T-cell (primary cell): ENCODE measurements around the gene COPZ1. TPM values are rescaled to one million over a fixed set of nuclear protein-coding genes. Genes with fewer than 3 reads are reported as not detected.

Source experiments
- ATAC-seq, 4 experiments: fragments of 200-7000 bp in 3 of 4; fragments of 150-1000 bp in 1 of 4; cut with Tn5 transposase; replicated peaks in 1 of 4; 1 replicate in 3 of 4; 2 replicates in 1 of 4; pipeline ENCODE4 v1.10.0; 2021; ENCODE audit warnings: moderate library complexity in 3 of 4, mild to moderate bottlenecking in 2 of 4, moderate number of reproducible peaks in 1 of 4
- CTCF ChIA-PET, 2 donors: fragments of 300-600 bp; sonication (Branson Sonifier 250); formaldehyde crosslinking; loops; one replicate each; lab custom pipeline; 2022; ENCODE audit warnings: antibody characterized with exemption in 2 of 2; lab: Charles Lee
- POLR2A ChIA-PET, 2 donors: fragments of 300-600 bp; sonication (Branson Sonifier 250); formaldehyde crosslinking; loops; one replicate each; lab custom pipeline; 2022; ENCODE audit warnings: antibody characterized with exemption in 2 of 2; lab: Charles Lee
- DNase-seq, 35 experiments: peaks; one replicate each; pipeline versions ENCODE4 v3.0.0 to v3.0.0-alpha.2; 2013 to 2023
- H3K27ac ChIP-seq: one replicate; pipeline ENCODE4 v1.5.1; 2013; ENCODE audit warnings: low read length
- H3K27me3 ChIP-seq, 2 experiments: replicated peaks in 1 of 2; 1 replicate in 1 of 2; 2 replicates in 1 of 2; pipeline versions ENCODE4 v1.6.1 to v1.7.0; 2013; ENCODE audit warnings: low read length in 1 of 2, mixed read lengths in 1 of 2; ENCODE audit not compliant: control insufficient read depth in 2 of 2, insufficient read depth in 2 of 2; ENCODE audit errors: extremely low read depth in 1 of 2
- H3K36me3 ChIP-seq, 2 donors: 1 replicate in 1 of 2; 2 replicates in 1 of 2; pipeline versions ENCODE4 v1.6.1 to v1.7.0; 2013; ENCODE audit warnings: low read length in 1 of 2; ENCODE audit not compliant: control insufficient read depth in 2 of 2, insufficient read depth in 1 of 2; ENCODE audit errors: extremely low read depth in 1 of 2
- H3K4me1 ChIP-seq, 2 experiments: 1 replicate in 1 of 2; 2 replicates in 1 of 2; pipeline versions ENCODE4 v1.6.1 to v1.7.0; 2013; ENCODE audit warnings: low read length in 2 of 2, mixed read lengths in 1 of 2; ENCODE audit not compliant: insufficient read depth in 2 of 2, control insufficient read depth in 1 of 2; ENCODE audit errors: extremely low read depth in 1 of 2
- H3K4me3 ChIP-seq, 2 donors: 1 replicate in 1 of 2; 2 replicates in 1 of 2; pipeline versions ENCODE4 v1.5.1 to v1.7.0; 2013; ENCODE audit warnings: mild to moderate bottlenecking in 2 of 2, low read length in 1 of 2, moderate library complexity in 1 of 2; ENCODE audit not compliant: control insufficient read depth in 1 of 2; ENCODE audit errors: extremely low read depth in 1 of 2
- H3K9me3 ChIP-seq: 2 replicates; pipeline ENCODE4 v1.7.0; 2013
- H3K27ac Mint-ChIP-seq, 2 donors: one replicate each; pipeline ENCODE4 v1.8.0; 2020 to 2021; ENCODE audit warnings: mild to moderate bottlenecking in 2 of 2, mixed read lengths in 2 of 2
- H3K27me3 Mint-ChIP-seq, 2 donors: one replicate each; pipeline ENCODE4 v1.8.0; 2021 to 2022; ENCODE audit warnings: mixed read lengths in 2 of 2
- H3K36me3 Mint-ChIP-seq: one replicate; pipeline ENCODE4 v1.8.0; 2021; ENCODE audit warnings: mixed read lengths
- H3K4me1 Mint-ChIP-seq, 3 donors: one replicate each; pipeline ENCODE4 v1.8.0; 2020 to 2022; ENCODE audit warnings: mixed read lengths in 3 of 3, mild to moderate bottlenecking in 1 of 3
- H3K4me3 Mint-ChIP-seq, 3 donors: one replicate each; pipeline ENCODE4 v1.8.0; 2020 to 2022; ENCODE audit warnings: mild to moderate bottlenecking in 3 of 3, mixed read lengths in 3 of 3, moderate library complexity in 3 of 3
- H3K9me3 Mint-ChIP-seq, 3 donors: one replicate each; pipeline ENCODE4 v1.8.0; 2020 to 2022; ENCODE audit warnings: mixed read lengths in 3 of 3
- WGBS: methylation state at CpG from one replicate; pipeline ENCODE4 v1.1.5; 2013; ENCODE audit warnings: missing lambda C conversion rate; ENCODE audit not compliant: insufficient coverage; 5-methylcytosine and 5-hydroxymethylcytosine counted together
- total RNA-seq, 35 experiments: library from RNA in 6 of 35; stranded (reverse) in 6 of 35; fragments of 120-200 nt in 1 of 35; gene quantifications; one replicate each; pipeline versions ENCODE4 v1.2.1 to v1.2.4 and lab custom pipeline; 2013 to 2026

The COPZ1 gene
- total RNA-seq (10 to 100 TPM; 60.4 to 81.3 (median 74.8) TPM), total RNA-seq (lab: John Stamatoyannopoulos, UW) (39.2 to 124 (median 71.0) reads per million in 29 experiments)
- total RNA-seq (2013), result 101 TPM

GRCh38 chr12:54324617-54325441, at the start of gene COPZ1:
TSS of gene COPZ1 (plus strand) at chr12:54325131. CDS start at chr12:54325164, 33 bp downstream.
- Histone ChIP-seq H3K4me3 (peak within 1 kb of the TSS; percentile 72 to 80), H3K27me3 (no peaks in the 10 kb centered on the region), H3K4me1 (peaks cover 5 to 23% of the 10 kb centered on the region in 2 experiments), H3K36me3 (no peaks in the 10 kb centered on the region), H3K27ac (peak within 1 kb of the TSS; percentile 60), H3K9me3 (no peaks in the 10 kb centered on the region)
- ChIA-PET POLR2A (interaction anchor here (0.5 to 2.1 kb wide), 18 partner anchors 8 to 1189 kb away, joined by 3 to 39 read pairs (median 4); partner anchors contain the start of genes CBX5 (in 2 of the 2) and HNRNPA1 (in 2 of the 2)), CTCF (interaction anchor here (0.6 to 2.9 kb wide), 62 partner anchors 10 to 1493 kb away, joined by 3 to 68 read pairs (median 4); partner anchors contain the start of genes CBX5 (in 1 of the 2), EIF4B (in 1 of the 2), HNRNPA1 (in 1 of the 2) and HOXC4 (in 1 of the 2))
- DNase-seq (peak; percentile 81 to 98 (median 95)), ATAC-seq (peak; percentile 95 to 97 (median 96))
- no peaks in the 10 kb centered on the region for H3K27me3 Mint-ChIP-seq
- peak within 1 kb of the TSS; percentile 91 to 98 for H3K27ac Mint-ChIP-seq
- H3K36me3 Mint-ChIP-seq, result peaks cover 3% of the 10 kb centered on the region
- H3K4me3 Mint-ChIP-seq, result peak within 1 kb of the TSS; percentile 94 to 100 (median 95)
- WGBS, result under 1% methylated on average over 22 of the region's 34 CpGs
- H3K4me1 Mint-ChIP-seq, result peaks cover 38 to 48% (median 39%) of the 10 kb centered on the region in 3 donors
- H3K9me3 Mint-ChIP-seq, result no peaks in the 10 kb centered on the region

DNA sequence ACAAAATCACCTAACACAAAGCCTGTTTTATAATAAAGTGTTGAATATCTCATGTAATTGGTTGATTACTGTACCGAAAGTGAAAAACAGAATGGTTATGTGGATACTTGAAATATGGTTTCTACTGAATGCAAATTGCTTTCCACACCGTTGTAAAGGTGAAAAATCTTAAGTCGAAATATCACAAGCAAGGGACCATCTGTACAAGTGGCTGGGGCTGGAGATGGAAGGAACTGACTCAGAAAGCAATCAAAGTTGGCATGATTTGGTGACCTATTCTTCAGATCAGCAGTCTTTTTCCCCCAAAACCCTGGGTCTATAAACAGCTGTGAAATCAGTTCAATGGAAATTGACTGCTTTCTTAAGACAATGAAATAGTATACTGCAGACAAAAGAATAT, 48.6 kb upstream of the COPZ1 start:
- Mint-ChIP-seq H3K36me3 (peaks cover 9% of the 10 kb centered on the region), H3K9me3 (no peaks in the 10 kb centered on the region), H3K27ac (peak overlapping the region; percentile 64 to 80), H3K27me3 (no peaks in the 10 kb centered on the region), H3K4me3 (peak overlapping the region; percentile 15 to 45 (median 24)), H3K4me1 (peaks cover 36 to 42% (median 38%) of the 10 kb centered on the region in 3 donors)
- ATAC-seq, result no peak
- ChIA-PET POLR2A (interaction anchor here in 1 of 2 donors (0.5 kb wide), 1 partner anchor 57 kb away, joined by 4 read pairs; no protein-coding TSS in a partner anchor), CTCF (interaction anchor here in 1 of 2 donors (0.9 to 1.1 kb wide), 5 partner anchors 15 to 221 kb away, joined by 3 to 6 read pairs (median 3); partner anchors contain the start of gene COPZ1)
- H3K9me3 ChIP-seq, result no peaks in the 10 kb centered on the region
- H3K4me1 ChIP-seq, result peaks cover 11 to 20% of the 10 kb centered on the region in 2 experiments
- H3K27me3 ChIP-seq, result no peaks in the 10 kb centered on the region
- no peak overlapping the region for H3K4me3 ChIP-seq
- peaks cover 0 to 18% of the 10 kb centered on the region in 2 donors for H3K36me3 ChIP-seq
- no peak for DNase-seq
- H3K27ac ChIP-seq, result no peak overlapping the region
- 17% methylated on average over 2 of the region's 3 CpGs for WGBS

- DNase-seq, result no peak
- ChIA-PET POLR2A (interaction anchor here (0.5 kb wide), 2 partner anchors 57 to 91 kb away, joined by 3 to 8 read pairs; no protein-coding TSS in a partner anchor), CTCF (no interaction called here)
- H3K36me3 Mint-ChIP-seq, result peaks cover 9% of the 10 kb centered on the region
- H3K27ac ChIP-seq, result peak overlapping the region; percentile 98
- H3K4me3 Mint-ChIP-seq, result no peak overlapping the region
- whole genome bisulfite sequencing, result 20% methylated on average over 1 of the region's 5 CpGs
- H3K27ac Mint-ChIP-seq, result no peak overlapping the region
- H3K4me1 Mint-ChIP-seq, result peaks cover 31 to 43% (median 36%) of the 10 kb centered on the region in 3 donors
- H3K27me3 ChIP-seq, result no peaks in the 10 kb centered on the region
- no peaks in the 10 kb centered on the region for H3K9me3 Mint-ChIP-seq
- peaks cover 22 to 35% of the 10 kb centered on the region in 2 experiments for H3K4me1 ChIP-seq
- no peak overlapping the region for H3K4me3 ChIP-seq
- no peaks in the 10 kb centered on the region for H3K27me3 Mint-ChIP-seq
- H3K9me3 ChIP-seq, result no peaks in the 10 kb centered on the region
- peaks cover 0 to 29% of the 10 kb centered on the region in 2 donors for H3K36me3 ChIP-seq
- ATAC-seq, result no peak
Measured at GRCh38 chr12:54277823-54278276, 47.1 kb upstream of the COPZ1 start.

DNA sequence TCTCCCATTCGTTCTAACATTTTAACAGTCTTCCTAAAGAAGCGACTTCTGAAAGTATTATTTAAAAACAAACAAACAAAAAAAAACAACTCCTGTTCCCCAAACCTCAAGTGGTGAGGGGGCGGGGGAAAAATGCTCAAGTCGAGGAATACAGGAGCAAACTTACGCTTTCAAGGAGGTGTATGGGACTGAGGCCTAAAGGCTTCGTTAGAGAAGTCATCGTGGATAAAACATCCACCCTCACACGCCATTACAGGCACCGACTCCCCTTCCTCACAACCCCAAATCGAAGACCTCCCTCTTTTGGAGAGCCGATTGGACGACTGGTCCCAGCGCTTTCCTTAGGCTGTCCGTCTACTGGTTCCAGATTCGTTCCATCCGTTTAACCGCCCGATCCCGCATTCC, 45.7 kb upstream of the COPZ1 start:
- POLR2A ChIA-PET, result interaction anchor here (2.5 to 2.9 kb wide), 3 partner anchors 46 to 80 kb away, joined by 16 to 39 read pairs (median 18); partner anchors contain the start of gene COPZ1 (in 2 of the 2)
- CTCF ChIA-PET, result interaction anchor here (0.5 to 3.2 kb wide), 8 partner anchors 13 to 522 kb away, joined by 3 to 68 read pairs (median 7); partner anchors contain the start of gene COPZ1 (in 1 of the 2)
- Mint-ChIP-seq H3K9me3 (no peaks in the 10 kb centered on the region), H3K27ac (no peak overlapping the region), H3K4me1 (peaks cover 27 to 49% (median 27%) of the 10 kb centered on the region in 3 donors), H3K36me3 (no peaks in the 10 kb centered on the region), H3K27me3 (no peaks in the 10 kb centered on the region), H3K4me3 (no peak overlapping the region)
- peak overlapping the region; percentile 78 to 87 for H3K4me3 ChIP-seq
- no peaks in the 10 kb centered on the region for H3K27me3 ChIP-seq
- 0% methylated on average over 11 of the region's 19 CpGs for WGBS
- no peak for ATAC-seq
- peaks cover 0 to 31% of the 10 kb centered on the region in 2 donors for H3K36me3 ChIP-seq
- peaks cover 35 to 48% of the 10 kb centered on the region in 2 experiments for H3K4me1 ChIP-seq
- DNase-seq, result no peak
- H3K9me3 ChIP-seq, result no peaks in the 10 kb centered on the region
- H3K27ac ChIP-seq, result peak overlapping the region; percentile 98

DNA sequence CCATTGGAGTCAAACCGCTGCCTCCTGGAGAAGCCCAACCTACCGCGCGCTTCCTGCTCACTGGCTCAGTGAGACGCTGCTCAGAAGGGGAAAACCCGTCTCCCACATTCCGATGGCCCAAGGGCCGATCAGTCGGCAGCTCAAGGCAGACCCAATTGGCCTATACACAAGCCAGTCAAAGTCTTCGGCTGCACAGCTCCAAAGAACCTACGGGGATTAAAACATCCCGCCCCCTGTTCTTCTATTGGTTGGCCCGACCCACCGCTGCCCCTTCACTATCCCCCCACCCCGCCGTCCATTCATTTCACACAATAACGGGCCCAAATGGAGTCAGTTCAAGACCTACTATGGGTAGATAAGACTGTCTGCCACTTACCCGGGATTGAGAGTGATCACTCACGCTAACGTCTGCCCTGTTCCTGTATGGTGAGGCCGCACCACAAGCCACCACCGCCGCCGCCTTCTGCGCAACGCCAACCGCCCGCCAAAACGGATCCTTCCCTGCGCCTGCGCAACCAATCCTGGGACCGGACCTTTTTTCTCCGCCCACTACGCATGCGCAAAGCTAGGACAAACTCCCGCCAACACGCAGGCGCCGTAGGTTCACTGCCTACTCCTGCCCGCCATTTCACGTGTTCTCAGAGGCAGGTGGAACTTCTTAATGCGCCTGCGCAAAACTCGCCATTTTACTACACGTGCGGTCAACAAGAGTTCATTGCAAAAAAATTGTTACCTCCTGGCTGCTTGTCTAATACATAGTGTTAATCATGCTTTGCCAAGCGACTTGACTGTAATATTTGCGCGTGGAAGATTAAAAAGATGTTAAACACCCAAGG, 45.1 kb upstream of the COPZ1 start, which contains the start of gene CBX5:
Gene CBX5, minus strand, starts transcription at position 491 of the 836 bp plus-strand sequence. CDS start 22,472 bp downstream, outside the sequence.
- Histone ChIP-seq H3K4me3 (peak within 1 kb of the TSS; percentile 78 to 87), H3K27me3 (no peaks in the 10 kb centered on the region), H3K27ac (peak within 1 kb of the TSS; percentile 98), H3K4me1 (peaks cover 35 to 48% of the 10 kb centered on the region in 2 experiments), H3K9me3 (no peaks in the 10 kb centered on the region), H3K36me3 (peaks cover 0 to 33% of the 10 kb centered on the region in 2 donors)
- DNase-seq (peak; percentile 98 to 100 (median 99)), ATAC-seq (peak; percentile 71 to 74 (median 72))
- ChIA-PET CTCF (interaction anchor here (0.5 to 3.2 kb wide), 10 partner anchors 12 to 523 kb away, joined by 3 to 68 read pairs (median 6); partner anchors contain the start of gene COPZ1 (in 1 of the 2)), POLR2A (interaction anchor here (0.6 to 2.9 kb wide), 11 partner anchors 10 to 779 kb away, joined by 3 to 39 read pairs (median 3); partner anchors contain the start of genes COPZ1 (in 2 of the 2) and TARBP2 (in 1 of the 2))
- Mint-ChIP-seq H3K9me3 (no peaks in the 10 kb centered on the region), H3K36me3 (no peaks in the 10 kb centered on the region), H3K27me3 (no peaks in the 10 kb centered on the region), H3K4me3 (no peak within 1 kb of the TSS), H3K4me1 (peaks cover 20 to 51% (median 24%) of the 10 kb centered on the region in 3 donors), H3K27ac (no peak within 1 kb of the TSS)
- WGBS, result under 1% methylated on average over 46 of the region's 49 CpGs
